COLO668 (cell line): ENCODE data around the gene TTBK1.

Experiments
- DNase-seq: peaks from one replicate; lab custom pipeline; 2025; ENCODE audit not compliant: unreplicated experiment; lab: John Stamatoyannopoulos, UW

Gene TTBK1

DNA sequence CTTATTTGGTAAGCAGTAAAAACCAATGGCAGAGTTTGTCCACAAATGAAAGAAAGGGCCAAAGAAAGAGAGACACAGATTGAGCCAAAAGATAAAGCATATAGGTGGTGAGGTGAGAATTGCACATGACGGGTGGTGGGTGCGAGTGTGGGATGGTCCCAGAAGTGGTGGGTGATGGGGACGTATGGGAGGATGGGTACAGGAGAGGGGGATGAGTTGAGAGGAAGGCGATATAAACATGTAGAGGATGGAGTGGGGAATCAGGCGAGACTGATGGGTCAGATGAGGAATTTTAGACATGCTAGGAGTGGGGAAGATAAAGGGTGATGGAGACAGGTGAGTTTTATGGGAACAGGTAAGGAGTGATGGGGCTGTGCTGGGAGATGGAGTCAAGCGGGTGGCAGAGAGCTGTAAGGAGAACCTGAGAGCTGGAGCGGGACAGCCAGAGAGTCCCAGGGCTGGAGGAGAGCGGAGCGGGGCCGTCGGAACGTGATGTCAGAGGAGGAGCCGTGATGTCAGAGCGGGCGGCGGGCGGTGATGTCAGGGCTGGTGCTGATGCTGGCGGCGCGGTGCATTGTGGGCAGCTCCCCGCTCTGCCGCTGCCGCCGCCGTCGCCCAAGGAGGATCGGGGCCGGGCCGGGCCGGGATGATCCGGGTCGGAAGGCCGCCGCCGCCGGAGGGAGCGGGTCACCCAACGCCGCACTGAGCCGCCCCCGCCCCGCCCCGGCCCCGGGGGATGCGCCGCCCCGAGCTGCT is at the start of gene TTBK1:
Gene TTBK1, plus strand, starts transcription at position 574 of the 756 bp plus-strand sequence. CDS start 3,180 bp downstream, outside the sequence.
- peak; percentile 34 for DNase-seq

DNA sequence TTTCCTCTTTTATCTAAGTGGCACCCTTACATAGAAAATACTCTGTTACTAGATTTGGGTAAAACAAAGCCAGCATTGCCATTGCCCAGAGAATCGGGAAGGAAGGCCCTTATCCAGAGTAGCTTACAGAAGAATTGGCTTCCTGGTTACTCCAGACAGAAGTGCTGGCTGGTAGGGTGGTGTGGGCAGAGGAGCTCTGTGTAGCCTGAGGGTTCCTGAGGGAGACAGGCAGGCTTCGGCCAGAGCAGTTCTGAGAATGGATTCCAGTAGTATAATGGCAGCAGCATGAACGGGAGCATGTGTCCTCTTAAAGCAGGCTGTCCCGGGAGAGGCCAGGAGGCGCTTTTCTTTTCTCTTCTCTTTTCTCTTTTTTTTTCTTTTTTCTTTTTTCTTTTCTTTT is 49.4 kb upstream of the TTBK1 start:
- DNase-seq: no peak

DNA sequence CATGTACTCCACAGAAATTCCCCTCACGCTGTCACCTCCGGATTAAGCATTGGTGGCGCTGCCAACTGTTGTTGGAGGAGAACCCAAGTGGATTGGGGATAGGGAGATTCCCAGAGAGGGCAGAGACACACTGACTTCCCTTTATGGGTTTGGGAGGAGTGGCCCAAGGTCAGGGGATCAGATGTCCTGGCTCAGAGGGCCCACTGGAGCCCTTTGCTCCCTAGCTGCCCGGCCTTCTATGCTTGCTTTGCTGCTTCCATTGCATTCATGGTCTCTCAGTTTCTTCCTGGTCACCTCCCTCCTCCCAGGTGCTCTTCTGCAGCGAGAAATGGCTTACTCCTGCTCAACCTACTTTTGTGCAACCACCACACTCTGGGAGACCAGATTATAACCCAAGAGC is 46.9 kb upstream of the TTBK1 start:
- no peak for DNase-seq

DNA sequence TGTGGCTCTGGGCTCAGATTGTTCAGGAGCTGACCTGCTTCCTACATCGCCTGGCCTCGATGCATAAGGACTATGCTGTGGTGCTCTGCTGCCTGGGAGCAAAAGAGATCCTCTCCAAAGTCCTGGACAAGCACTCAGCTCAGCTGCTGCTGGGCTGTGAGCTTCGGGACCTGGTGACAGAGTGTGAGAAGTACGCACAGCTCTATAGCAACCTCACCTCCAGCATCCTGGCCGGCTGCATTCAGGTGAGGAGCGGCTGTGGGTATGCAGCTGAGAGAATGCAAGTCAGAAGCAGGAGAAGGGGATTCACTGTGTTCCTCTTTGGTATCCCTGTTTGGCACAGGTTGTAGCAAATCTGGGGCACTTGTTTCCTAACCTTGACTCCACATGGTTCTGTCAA is 43.4 kb upstream of the TTBK1 start:
- DNase-seq: no peak

DNA sequence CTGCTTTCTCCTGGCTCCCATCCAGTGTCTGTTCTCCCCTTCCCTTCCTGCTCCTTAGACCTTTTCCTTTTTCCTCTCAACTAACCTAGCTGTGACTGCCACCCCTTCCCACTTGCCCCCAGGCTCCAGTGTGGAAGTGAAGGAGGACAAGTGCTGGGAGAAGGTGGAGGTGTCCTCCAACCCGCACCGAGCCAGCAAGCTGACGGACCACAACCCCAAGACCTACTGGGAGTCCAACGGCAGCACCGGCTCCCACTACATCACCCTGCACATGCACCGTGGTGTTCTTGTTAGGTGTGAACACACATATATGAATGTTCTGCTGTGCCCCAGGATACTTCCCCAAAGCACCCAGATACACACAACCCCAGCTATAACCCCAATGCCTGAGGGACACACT is 42.7 kb upstream of the TTBK1 start:
- no peak for DNase-seq

DNA sequence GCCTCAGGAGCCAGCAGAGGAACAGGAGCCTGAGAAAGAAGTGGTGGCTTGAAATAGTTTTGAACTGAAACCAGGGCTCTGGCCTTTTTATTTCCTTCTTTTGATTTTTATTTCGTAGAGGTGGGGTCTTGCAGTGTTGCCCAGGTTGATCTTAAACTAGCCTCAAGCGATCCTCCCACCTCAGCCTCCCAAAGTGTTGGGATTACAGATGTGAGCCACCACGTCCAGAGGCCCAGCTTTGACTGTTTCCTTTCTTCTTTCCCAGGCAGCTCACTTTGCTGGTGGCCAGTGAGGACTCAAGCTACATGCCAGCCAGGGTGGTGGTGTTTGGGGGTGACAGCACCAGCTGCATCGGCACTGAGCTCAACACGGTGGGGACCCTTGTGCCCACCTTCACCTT is 40.8 kb upstream of the TTBK1 start:
- no peak for DNase-seq

DNA sequence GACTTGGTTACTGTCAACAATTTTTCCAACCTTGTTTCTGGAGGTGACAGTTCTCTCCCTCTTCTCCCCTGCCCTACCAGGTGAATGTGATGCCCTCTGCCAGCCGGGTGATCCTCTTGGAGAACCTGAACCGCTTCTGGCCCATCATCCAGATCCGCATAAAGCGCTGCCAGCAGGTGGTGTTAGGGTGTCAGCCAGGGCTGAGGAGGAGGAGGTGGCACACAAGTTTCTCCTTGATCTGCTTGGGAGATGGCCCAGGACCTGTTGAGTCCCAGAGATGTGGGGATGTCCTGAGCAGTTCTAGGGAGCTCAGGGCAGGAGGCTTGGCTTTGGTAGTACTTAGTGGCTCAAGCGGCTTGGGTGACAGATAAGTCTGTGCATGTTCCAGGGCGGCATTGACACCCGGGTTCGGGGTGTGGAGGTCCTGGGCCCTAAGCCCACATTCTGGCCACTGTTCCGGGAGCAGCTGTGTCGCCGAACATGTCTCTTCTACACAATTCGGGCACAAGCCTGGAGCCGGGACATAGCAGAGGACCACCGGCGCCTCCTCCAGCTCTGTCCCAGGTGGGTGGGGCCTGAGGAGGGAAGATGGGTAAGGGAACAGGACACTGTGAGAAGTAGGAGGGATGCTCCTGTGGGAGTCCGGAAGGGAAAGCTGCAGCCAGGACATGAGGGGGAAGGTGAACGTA is 40.1 kb upstream of the TTBK1 start:
- no peak for DNase-seq

DNA sequence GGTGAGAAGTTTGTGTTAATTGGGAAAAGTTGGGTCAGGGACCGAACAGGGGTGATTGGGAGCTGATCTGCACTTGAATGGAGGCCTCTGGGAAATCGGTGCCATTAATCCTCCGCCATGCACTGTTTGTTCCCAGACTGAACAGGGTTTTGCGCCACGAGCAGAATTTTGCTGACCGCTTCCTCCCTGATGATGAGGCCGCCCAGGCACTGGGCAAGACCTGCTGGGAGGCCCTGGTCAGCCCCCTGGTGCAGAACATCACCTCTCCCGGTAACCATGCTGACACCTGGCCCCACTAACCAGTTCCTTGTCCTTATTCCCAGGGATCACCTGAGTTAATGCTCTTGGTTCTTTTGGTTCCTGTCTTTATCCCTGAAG is 39.6 kb upstream of the TTBK1 start:
- DNase-seq: no peak

DNA sequence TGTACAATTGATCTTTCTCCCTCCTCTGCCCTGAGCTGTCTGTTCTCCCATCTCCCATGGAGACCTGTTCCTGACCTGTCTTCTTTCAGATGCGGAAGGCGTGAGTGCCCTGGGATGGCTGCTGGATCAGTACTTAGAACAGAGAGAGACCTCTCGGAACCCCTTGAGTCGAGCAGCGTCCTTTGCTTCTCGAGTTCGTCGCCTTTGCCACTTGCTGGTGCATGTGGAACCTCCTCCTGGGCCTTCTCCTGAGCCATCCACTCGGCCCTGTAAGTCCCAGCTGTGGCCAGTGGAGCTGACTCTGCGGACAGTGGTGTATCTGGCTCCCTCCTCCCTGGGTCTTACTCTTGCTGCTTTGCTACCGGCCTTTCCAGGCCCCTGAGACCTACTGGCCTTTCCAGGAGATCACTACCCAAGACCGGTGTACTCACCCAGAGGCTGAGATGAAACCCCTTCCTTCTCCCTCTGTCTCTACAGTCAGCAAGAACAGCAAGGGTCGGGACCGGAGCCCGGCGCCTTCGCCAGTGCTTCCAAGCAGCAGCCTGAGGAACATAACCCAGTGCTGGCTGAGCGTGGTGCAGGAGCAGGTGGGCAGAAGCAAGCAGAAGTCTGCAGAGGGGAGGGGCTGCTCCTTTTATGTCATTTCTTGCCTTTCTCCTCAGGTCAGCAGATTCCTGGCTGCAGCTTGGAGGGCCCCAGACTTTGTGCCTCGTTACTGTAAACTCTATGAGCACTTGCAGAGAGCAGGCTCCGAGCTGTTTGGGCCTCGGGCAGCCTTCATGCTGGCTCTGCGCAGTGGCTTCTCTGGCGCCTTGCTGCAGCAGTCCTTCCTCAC is 38.8 kb upstream of the TTBK1 start:
- DNase-seq: no peak

DNA sequence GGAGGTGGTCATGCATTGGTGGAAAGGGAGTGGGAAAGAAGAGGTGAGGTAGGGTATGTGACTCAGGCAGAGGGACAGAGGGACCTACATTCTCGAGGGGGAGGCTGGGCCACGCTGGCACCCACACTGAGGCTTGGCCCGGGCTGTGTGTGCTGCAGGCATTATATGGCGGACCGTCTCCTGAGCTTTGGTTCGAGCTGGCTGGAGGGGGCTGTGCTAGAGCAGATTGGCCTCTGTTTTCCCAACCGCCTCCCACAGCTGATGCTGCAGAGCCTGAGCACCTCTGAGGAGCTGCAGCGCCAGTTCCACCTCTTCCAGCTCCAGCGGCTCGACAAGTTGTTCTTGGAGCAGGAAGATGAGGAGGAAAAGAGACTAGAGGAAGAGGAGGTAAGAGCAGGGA is 37.4 kb upstream of the TTBK1 start:
- DNase-seq: no peak

DNA sequence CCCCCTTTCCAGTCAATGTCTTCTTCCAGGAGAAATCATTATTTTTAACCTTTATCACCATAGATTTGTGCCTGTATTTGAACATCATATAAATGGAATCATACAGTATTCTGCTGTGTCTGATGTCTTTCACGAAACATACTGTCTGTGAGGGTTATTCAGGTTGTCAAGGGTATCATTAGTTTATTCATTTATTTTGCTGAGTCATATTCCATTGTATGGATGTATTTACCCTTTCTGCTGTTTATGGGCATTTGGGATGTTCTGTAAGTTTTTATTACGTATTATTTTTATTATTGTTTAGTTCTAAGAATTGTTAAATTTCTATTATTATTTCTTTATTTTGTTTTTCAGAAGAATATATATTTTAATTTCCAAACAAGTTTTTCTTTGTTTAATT is 36.0 kb upstream of the TTBK1 start:
- DNase-seq: no peak

DNA sequence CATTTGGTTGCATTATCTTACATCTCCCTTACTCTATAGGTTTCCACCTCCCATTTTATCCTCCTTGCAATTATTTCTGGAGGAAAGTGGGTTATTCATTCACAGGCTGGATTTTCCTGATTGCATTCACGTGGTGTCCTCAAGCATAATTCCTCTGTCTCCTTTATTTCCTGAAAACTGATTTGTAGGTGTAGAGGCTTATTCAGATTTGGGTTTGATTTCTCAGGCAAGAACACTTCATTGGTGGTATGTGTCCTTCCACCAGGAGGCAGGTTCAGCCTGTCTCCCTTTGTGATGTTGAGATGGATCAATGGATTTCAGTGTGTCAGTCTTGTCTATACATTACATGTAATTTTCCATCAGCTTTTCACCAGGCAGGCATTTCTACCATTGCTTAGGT is 31.3 kb upstream of the TTBK1 start:
- DNase-seq: no peak

DNA sequence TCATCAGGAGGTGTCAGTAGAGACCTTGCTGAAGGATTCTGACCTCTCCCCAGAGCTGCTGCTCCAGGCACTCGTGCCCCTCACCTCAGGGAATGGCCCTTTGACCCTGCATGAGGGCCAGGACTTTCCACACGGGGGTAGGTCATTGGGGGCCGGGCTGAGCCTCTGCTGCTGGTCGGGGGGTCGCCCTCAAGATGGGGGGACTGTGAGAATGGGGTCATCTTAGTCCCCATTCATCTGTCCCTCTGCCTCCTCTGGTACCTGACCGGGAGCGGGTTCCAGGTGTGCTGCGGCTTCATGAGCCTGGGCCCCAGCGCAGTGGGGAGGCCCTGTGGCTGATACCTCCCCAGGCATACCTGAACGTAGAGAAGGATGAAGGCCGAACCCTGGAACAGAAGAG is 29.9 kb upstream of the TTBK1 start:
- no peak for DNase-seq

DNA sequence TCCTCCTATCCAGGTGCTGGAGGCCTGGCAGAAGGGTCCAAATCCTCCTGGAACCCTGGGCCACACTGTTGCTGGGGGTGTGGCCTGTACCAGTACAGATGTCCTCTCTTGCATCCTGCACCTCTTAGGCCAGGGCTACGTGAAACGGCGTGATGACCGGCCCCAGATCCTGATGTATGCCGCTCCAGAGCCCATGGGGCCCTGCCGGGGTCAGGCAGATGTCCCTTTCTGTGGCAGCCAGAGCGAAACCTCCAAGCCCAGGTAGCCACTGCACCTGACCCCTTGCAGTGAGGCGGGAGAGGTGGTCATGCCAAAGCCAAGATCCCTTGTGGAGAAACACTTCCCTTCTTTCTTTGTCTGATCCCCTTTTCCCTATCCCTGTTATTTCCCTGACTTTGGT is 28.2 kb upstream of the TTBK1 start:
- DNase-seq: no peak

DNA sequence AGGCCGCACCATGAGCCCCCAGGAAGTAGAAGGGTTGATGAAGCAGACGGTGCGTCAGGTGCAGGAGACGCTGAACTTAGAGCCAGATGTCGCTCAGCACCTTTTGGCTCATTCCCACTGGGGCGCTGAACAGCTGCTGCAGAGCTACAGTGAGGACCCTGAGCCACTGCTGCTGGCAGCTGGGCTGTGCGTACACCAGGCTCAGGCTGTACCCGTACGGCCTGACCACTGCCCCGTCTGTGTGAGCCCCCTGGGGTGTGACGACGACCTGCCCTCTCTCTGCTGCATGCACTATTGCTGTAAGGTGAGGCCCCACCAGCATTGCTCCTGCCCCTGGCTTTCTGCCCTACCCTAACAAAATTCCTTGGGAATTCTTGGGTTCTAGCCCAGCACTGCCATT is 27.1 kb upstream of the TTBK1 start:
- DNase-seq: no peak

DNA sequence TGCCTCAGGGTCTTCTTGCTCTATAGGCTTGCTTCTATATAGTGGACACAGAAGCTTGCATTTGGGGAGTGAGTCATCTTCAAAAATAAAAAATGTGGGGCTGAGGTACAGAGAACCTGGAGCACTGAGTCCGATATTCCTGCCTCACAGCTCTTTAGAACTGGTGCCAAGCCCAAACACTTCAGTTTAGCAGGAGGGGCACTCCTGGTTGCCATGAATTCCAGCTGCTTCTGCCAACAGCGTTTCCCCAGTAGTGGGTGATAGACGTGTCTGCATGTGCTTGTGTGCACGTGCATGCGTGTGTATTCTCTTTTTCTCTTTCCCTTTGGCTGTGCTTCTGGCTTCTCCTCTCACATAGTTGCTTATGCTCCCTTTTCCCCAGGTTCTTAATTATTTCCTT is 25.9 kb upstream of the TTBK1 start:
- no peak for DNase-seq

DNA sequence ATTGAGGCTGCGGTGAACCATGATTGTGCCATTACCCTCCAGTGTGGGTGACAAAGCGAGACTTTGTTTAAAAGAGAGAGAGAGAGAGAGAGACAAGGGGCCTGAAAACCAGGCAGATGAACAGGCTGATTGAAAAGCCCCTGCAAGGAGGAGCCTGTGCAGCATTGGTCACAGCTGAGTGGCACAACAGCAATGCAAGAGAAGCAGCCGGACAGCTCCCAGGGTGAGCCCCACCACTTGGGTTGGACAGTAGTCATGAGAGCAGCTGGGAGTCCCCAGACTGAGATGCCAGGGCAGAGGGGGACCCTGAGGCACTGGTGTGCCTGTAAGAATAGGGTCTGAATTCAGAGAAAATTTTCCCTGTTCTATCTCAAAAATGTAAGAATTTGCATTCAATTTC is 24.2 kb upstream of the TTBK1 start:
- DNase-seq: no peak

DNA sequence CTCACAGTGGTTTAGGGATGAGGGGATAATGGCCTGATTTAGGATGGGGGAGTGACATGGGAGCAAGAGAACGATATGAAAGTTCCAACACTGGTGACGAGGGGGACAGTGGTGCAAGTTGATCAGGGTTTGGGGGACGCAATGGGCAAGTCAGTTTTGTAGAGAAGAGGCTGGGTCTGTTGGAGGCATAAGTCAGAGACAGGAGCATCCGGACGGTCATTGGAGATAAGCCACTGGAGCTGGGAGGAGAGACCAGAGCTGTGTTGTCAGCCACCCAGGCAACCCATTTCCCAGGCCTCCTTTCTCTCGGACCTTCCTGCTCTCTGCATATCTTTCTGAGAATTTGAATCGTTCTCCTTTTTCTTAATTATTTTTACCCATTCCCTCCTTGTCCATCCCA is 23.5 kb upstream of the TTBK1 start:
- DNase-seq: no peak

DNA sequence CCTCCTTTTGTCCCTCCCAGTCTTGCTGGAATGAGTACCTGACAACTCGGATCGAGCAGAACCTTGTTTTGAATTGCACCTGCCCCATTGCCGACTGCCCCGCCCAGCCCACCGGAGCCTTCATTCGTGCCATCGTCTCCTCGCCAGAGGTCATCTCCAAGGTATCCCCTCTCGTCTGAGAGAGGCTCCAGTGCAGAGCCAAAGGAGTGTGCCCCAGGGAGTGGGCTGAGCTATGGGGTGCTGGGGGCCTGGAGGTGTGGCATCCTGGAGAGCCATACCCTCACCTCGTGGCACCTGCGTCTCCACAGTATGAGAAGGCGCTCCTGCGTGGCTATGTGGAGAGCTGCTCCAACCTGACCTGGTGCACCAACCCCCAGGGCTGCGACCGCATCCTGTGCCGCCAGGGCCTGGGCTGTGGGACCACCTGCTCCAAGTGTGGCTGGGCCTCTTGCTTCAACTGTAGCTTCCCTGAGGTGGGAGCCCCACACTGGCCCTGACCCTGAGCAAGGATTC is 22.8 kb upstream of the TTBK1 start:
- no peak for DNase-seq

DNA sequence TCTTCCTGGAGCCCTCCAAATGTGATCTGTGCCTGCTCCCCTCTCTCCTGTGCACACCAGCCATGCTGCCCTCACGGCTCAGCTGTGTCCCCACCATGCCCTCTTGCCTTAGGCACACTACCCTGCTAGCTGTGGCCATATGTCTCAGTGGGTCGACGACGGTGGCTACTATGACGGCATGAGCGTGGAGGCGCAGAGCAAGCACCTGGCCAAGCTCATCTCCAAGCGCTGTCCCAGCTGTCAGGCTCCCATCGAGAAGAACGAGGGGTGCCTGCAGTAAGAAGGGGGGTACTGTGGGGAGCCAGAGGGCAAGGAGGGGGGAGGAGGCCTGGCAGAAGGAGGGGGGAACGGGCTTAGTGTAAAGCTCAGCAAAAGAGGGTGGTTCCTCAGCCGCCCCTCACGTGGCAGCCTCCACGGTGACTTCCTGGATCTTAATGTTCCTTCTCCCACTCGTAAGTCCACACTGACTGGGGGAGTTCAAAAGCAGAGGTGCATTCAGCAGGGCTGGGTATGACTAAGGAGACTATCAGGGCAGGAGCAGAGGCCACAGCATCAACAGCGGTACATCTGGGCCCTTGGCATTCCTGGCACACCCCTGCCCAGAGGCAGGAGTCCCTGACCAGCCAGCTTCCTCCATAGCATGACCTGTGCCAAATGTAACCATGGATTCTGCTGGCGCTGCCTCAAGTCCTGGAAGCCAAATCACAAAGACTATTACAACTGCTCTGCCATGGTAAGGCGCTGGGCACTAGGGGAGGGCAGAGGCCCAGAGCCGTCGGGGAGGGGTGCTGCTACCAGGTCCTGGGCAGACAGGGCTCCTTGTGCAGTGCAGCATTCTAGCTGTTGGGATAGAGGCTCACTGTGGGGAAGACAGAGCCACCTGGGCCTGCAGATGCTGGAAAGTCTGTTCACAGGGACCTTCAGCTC is 22.0 kb upstream of the TTBK1 start:
- no peak for DNase-seq
